ENCODE measurements around the gene RRAS2. TPM values are rescaled to one million over a fixed set of nuclear protein-coding genes. Genes with fewer than 3 reads are reported as not detected.

Gene RRAS2
- total and polyA plus RNA-seq, 9 of the 15 experiments (the other 6 are each of a cell fraction or from before 2014, with no cell fraction given) = 9.4 to 47.5 (median 37.6) TPM

- intact Hi-C loops (cut with micrococcal nuclease) = no loop called here
- Histone ChIP-seq H3K4me1 (replicated peaks in 1 of 2; ENCODE audit: control insufficient read depth in 2 of 2, insufficient read depth in 2 of 2, low read length in 2 of 2) (no peaks in the 10 kb centered on the region), H3K36me3 (ENCODE audit: control insufficient read depth, insufficient read depth, low read length) (no peaks in the 10 kb centered on the region), H3K4me2 (ENCODE audit: insufficient read depth, low read length) (no peak overlapping the region), H3K79me2 (ENCODE audit: control insufficient read depth, insufficient read depth, low read length) (no peaks in the 10 kb centered on the region), H2AFZ (ENCODE audit: low read depth, low read length) (no peak overlapping the region), H3K9me1 (ENCODE audit: control insufficient read depth, insufficient read depth, low read length) (no peaks in the 10 kb centered on the region), H3K9ac (ENCODE audit: insufficient read depth in 1 of 2, low read depth in 2 of 2, low read length in 2 of 2) (no peak overlapping the region), H4K20me1 (replicated peaks; ENCODE audit: control insufficient read depth, insufficient read depth, low read length) (no peaks in the 10 kb centered on the region; the same call in 1 of the 2 replicates), H3K27me3 (ENCODE audit: control insufficient read depth in 2 of 2, insufficient read depth in 2 of 2, low read length in 2 of 2) (peaks cover 16% of the 10 kb centered on the region in 2 experiments), H3K4me3 (no peak overlapping the region), H3K9me3 (replicated peaks; ENCODE audit: control insufficient read depth, insufficient read depth, low read depth, low read length) (no peaks in the 10 kb centered on the region), H3K27ac (ENCODE audit: extremely low read depth, low read depth, low read length) (no peak overlapping the region)
- CTCF ChIA-PET (ENCODE audit: low intra/inter-chr PET ratio) = no interaction called here
- WGBS (ENCODE audit: insufficient coverage, low coverage, missing lambda C conversion rate) = 0% methylated on average over 1 of the region's 1 CpG
- no peak for TF ChIP-seq IRF2 (CRISPR knock-in tag; IDR thresholded peaks at IDR 0.05)
- no peak for TF ChIP-seq ZNF592 (IDR thresholded peaks at IDR 0.05)
- no peak for TF ChIP-seq ZBTB9 (CRISPR knock-in tag; IDR thresholded peaks at IDR 0.05)
- TF ChIP-seq PPARD (CRISPR knock-in tag; IDR thresholded peaks at IDR 0.05) = no peak
- no peak for TF ChIP-seq ESRRB (CRISPR knock-in tag; IDR thresholded peaks at IDR 0.05; ENCODE audit: borderline replicate concordance)
- DNase-seq (ENCODE audit: extremely low read depth in 1 of 4, low spot score in 3 of 4) (no peak), FAIRE-seq (no peak), ATAC-seq (no peak)
- BruUV-seq (replicated peaks) = no TSS peak
- in situ Hi-C loops (cut with MboI) = no loop called here
- POLR2A ChIA-PET = interaction anchor here (0.7 to 1.3 kb wide), 2 partner anchors 13 to 19 kb away, joined by 3 to 5 read pairs; no protein-coding TSS in a partner anchor
Measured at GRCh38 chr11:14370496-14370895, 11.5 kb upstream of the RRAS2 start.
